Dermis microvascular lymphatic vessel endothelial cell (primary cell): ENCODE results near the gene KIF11. TPM values are rescaled to one million over a fixed set of nuclear protein-coding genes. Genes with fewer than 3 reads are reported as not detected.

Experiments used
- DNase-seq, 2 donors: peaks; one replicate each; pipeline versions ENCODE4 v3.0.0 to v3.0.0-alpha.2; 2010; ENCODE audit warnings: low read depth in 2 of 2
- total RNA-seq: library from RNA; depleted of rRNA; stranded (reverse); fragments of >200 nt; gene quantifications from 2 replicates; pipeline ENCODE4 v1.2.1, GENCODE V29; 2014

Gene KIF11
- total RNA-seq, 1 donor from 2014 or later: 18.5 TPM

DNA sequence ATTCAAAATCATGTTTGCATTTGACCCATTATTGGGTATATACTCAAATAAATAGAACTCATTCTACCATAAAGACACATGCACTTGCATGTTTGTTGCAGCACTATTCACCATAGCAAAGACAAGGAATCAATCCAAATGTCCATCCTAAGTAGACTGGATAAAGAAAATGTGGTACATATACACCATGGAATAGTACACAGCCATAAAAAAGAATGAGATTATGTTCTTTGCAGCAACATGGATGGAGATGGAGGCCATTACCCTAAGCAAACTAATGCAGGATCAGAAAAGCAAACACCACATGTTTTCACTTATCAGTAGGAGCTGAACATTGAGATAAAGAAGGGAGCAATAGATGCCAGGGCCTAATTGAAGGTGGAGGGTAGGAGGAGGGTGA is 84.8 kb downstream of the KIF11 start:
- no peak for DNase-seq

DNA sequence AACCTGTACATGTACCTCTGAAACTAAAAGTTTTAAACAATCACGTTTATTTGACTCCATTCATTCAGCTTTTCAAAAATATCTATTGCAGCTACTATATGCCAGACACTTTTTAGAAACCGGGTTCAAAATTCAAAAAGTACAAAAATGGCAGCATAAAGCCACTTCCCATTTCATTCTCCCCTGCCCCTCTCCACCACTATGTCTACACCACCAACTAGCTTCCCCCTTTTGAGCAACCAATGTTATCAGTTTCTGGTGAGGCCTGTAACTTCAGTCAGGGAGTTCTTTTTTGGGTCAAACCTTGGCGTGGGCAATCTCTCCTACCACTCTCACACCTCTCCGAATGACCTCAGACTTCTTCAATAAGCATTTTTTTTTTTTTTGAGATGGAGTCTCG is 85.3 kb downstream of the KIF11 start:
- DNase-seq: no peak

DNA sequence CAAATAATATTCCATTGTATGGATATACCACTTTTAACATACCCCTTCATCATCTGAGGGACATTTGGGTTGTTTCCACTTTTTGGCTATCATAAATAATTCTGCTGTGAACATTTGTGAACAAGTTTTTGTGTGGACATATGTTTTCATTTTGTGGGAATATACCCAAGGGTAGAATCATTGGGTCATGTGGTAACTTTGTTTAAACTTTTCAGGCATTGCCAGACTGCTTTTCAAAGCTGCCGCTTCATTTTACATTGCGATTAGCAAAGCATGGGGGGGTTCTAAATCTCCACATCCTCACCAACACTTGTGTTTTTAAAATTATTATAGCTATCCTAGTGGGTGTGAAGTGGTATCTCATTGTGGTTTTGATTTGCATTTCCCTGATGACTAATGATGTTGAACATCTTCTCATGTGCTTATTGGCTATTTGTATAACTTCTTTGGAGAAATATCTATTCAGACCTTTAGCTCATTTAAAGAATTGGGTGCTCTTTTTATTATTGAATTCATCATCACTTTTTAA is 88.4 kb downstream of the KIF11 start:
- DNase-seq: no peak

DNA sequence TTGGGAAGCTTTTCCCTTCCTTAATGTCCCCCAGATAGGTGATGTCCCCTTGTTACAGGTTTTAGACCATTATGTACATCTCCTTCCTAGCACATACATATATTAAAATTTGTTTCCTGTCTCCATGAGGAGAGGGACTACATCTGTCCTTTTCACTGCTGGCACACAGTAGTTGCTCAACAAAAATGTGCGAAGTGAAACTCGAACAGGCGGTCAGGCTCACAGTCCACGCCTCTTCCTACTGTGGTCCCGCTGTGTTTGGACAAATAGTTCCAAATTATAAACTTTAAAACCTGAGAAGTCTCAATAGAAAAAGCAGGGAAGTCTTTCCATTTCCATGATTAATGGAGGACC is 95.6 kb downstream of the KIF11 start:
- DNase-seq: no peak

DNA sequence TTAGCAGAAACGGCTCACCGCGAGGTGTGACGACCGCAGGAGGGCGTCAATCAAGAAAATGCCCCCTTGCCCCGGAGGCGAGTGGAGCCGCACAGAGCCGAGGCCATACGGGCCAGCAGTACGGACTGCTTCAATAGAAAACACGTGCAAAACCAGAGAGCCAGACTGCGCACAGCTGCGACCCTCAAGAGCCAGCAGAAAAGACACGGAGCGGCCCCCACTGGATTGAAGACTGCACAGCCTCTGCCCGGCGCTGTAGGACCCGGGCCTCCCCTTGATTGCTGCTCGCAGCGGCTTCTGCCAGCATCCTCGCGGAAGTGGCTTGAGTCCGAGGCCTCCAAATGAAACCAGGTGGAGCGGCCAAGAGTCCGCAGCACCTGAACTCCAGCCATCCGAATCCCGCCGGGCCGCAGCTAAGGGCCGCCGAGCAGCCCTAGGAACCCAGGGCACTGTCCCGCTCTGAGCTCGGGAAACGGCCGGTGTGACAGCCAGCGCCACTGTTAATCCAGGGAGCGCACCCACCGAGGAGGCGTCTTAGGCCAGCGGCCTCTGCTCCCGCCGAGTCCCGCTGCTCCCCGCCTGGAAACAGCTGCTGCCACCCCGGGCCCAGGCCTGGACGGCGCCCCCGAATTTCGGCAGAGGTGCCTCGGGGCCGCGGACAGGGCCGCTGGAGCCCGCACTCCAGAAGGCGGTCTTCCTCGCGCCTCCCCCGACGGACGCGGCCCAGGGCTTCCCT is 96.2 kb downstream of the KIF11 start:
- DNase-seq: peak in 1 of 2 donors; percentile 58

DNA sequence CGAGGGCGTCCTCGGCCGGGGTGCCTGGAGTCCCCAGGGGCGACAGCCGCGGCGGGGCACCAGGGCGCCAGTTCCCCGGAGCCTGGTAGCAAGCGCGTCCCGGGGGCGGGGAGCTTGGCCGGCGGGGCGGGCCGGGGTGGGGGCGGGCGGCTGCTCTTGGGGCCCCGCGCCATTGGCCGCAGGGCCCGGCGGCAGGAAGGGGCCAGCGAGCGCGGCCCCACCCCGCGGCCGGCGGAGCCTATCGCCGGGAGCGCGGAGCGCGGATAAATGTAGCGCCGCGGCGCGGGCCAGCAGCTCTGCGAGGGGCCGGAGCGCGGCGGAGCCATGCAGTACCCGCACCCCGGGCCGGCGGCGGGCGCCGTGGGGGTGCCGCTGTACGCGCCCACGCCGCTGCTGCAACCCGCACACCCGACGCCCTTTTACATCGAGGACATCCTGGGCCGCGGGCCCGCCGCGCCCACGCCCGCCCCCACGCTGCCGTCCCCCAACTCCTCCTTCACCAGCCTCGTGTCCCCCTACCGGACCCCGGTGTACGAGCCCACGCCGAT is 96.8 kb downstream of the KIF11 start, which contains the start of gene HHEX:
HHEX (plus strand) TSS at position 293 of the 548 bp plus-strand sequence; CDS start at position 325, 32 bp downstream.
- peak; percentile 63 to 89 for DNase-seq

DNA sequence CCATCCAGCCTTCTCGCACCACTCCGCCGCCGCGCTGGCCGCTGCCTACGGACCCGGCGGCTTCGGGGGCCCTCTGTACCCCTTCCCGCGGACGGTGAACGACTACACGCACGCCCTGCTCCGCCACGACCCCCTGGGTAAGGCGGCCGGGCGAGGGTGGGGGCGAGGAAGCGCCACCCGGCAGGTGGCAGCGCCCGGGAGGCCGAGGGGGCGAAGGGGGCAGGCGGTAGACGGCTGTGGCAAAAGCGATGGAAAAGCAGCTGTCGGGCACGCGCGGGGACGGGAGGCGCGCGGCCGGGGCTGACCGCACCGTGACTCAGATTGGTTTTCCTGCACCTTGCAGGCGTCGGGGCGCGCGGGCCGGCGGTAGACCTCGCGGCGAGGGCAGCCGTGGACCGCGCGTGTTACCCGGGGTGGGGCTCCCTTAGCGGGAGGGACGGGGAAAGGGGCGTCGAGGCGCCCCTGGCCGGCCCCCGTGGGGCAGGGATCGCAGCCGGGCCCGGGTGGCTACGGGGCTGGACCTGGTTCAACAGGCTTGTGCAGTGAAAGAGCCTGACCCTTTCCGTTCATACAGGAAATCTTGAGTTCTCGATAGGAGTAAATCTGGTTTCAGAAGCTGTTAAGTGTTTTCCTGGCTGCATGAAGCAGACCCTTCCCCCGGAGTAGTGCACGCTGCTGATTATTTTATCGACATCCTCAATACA is 97.4 kb downstream of the KIF11 start:
- peak; percentile 99 for DNase-seq

DNA sequence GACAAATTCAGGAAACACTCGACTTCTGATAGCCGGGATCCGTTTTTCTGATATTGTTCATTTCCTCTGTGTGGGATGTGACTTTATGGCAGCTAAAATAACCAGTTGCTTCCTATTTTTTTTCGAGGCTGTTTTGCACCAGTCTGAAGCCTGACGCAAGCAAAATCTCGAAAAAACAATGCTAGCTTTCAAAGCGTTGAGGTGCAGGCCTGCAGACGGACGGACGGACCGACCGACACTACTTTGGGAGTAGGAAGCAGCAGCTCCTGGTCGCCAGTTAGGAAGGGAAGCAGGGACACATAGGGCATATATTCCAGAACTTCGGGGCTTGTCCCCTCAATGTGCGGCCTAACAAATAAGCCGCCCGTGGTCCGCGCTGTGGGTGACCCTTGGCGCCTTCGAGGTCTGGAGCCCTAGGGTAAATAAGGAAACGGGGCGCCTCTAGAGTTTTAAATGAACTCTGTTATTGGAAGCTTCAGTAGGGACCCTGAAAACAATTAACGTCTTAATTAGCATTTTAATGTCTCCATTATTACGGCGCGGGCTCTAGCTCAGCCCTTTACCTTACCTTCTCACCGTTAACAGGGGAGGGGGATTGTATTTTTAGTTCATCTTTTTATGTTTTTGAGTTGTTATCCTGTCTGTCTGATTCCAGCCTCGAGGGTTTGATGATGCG is 98.1 kb downstream of the KIF11 start:
- no peak for DNase-seq

DNA sequence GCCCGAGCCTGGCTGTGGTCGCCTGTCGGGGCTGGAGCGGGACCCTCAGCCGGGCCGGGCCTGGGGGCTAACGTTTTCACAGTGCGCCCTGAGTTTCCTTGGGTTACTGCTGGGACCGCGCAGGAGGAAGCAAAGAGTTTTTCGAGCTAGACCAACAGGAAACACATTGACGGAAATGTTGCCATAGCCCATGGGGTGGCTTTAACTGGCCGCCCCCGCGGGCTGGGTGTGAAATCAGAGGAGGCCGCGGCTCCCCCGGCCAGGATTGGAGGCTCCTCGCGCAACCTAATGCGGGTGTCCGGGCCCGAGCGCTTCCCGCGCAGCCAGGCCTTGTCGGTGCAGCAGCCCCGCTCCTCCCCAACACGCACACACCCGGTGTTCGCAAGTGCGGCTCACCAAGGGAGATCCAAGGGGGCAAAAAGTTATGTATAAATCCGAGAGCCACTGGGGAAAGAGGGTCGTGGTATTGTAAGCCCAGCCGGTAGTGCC is 98.7 kb downstream of the KIF11 start:
- DNase-seq: peak; percentile 73 to 91

DNA sequence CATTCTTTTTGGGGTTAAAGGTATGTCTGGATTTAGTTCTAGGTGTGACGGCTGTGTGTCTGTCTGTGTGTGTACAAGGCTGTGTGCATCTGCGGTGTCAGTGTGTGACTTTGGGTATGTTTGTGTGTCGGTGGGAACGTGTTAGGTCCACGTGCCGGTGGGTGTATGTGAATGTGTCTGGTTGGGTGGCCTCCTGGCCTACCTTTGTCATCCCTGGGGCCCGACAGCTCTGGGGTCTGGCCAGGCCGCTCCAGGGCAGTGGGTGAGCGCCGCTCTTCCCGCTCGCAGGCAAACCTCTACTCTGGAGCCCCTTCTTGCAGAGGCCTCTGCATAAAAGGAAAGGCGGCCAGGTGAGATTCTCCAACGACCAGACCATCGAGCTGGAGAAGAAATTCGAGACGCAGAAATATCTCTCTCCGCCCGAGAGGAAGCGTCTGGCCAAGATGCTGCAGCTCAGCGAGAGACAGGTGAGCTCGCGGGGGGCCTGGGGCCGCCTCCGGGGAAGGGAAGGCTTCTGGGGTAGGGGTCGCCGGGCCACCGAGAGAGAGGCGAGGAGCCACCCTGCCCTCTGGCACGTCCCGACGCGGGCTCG is 99.2 kb downstream of the KIF11 start:
- DNase-seq: peak in 1 of 2 donors; percentile 25

DNA sequence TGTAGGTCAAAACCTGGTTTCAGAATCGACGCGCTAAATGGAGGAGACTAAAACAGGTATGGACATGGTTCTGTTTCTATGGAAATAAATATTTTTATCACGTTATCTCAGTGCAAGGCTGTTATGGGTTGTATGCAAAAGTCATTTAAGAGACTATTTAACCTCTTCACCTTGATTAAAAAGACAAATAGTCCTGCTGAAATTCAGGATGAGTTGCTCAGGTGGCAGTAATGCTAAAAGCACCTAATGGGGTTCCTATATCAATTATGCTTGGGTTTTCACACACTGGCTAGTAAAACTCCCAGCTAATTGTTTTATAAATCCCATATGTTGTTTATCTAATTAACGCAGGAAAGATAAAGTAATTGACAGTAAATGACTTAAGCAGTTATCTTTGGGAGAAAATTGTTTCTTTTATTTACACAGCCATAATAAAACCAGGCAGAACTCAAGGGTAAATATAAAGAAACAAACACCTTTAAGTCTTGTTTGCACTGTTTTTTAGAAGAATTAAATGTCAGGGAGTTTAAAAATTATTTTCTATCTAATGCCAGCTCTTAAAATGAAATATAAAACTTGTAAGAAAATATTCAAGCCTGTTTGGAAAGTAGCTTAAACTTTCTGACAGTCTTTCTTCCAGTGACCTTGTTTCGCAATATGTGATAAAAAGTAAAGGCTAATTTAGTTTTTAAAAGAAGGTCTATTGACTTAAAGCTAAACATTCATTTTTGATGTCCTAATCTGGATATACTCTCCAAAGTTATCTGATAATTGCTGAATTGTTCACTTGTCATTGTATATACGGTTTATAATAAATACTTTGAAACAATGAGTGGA is 100.0 kb downstream of the KIF11 start:
- no peak for DNase-seq

DNA sequence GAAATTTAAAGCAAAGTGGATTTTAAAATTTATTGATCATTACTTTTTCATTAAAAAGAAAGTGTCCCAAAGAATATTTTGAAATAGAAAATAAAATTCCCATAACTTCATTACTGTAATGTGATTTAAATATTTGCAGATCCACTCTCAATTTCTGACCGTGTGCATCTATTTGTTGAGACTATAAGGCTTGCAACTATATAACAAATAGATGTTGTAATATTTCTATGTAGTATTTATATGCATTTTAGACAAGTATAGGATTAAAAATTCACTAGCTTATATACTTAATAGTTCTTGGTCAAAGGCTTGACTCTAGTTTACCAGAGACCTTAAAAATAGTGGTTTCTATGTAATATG is 100.6 kb downstream of the KIF11 start:
- DNase-seq: no peak

DNA sequence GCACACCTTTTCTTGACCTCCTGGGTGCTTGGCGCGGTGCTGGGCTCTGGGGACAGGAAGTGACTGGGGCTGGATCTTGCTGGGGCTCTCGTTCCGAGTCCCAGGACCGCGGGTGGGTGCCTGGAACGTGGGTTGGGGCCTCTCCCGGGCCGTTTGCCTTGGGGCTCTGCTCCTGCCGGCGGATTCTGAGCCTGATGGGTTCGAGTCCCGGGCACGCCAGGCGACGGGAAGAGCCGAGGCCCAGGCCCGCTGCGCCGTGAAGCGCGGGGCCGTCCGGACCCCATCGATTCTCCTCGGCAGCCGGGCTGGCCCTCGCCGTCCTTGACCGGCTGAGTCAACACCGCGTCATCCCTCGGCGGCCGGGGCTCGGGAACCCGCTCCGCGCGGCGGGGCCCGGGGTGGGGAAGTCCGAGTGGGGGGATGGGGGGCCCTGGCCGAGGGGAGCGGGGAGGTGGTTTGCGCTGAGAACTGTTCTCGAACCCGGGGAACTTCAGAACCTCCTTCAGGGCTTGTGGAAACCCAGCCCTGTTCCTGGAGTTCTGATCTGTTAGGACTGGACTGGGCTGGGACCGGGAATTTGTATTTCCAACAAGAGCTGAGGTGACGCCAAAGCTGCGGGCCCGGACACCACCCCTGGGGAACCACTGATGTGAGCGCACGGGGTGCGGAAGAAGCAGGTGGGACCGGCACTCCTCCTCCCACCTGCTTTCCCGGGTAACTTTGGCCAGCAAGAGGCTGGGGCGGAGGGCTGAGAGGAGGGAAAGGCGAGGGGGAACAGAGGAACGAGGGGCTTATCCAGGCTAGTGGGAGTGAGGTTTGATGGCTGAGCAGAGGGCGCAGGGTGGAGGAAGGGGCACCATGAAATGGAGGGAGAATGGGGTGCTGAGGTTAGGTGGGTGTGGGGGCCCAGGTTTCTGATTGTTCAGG is 103.0 kb downstream of the KIF11 start:
- no peak for DNase-seq

DNA sequence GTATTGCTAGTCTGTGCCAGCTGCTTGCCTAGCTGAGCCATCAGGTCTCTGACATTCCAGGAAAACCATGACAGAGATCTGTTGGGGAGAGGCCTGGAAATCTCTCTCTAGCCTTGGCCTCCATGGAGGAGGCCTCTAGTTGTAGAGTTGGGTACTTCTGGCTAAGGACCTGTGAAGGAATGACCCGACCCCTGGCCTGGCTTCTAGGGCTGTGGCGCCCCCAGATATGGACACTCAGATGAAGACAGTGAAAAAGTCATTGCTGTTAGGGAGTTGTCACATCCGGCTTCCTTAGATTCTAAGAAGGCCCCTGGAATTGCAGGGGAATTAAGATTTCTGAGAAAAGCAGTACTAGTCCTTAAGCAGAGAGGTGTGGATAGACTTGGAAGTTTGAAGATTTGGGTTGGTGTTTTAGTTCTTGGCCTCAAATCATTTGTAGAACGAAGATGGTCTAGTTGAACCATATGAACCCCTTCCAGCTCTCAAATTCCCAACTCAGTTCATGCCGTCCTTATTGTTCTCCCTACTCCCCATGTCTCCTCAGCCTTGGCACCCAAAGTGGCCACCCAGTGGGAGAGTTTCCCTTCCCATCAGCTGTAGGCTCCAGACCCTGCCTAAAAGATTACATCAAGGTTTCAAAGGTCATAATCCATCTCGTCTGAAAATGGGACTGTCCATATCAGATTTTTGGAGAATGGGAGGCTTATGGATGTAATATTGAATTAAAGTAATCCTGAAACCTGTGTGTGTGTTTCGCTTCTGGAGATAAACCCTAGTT is 103.9 kb downstream of the KIF11 start:
- no peak for DNase-seq

DNA sequence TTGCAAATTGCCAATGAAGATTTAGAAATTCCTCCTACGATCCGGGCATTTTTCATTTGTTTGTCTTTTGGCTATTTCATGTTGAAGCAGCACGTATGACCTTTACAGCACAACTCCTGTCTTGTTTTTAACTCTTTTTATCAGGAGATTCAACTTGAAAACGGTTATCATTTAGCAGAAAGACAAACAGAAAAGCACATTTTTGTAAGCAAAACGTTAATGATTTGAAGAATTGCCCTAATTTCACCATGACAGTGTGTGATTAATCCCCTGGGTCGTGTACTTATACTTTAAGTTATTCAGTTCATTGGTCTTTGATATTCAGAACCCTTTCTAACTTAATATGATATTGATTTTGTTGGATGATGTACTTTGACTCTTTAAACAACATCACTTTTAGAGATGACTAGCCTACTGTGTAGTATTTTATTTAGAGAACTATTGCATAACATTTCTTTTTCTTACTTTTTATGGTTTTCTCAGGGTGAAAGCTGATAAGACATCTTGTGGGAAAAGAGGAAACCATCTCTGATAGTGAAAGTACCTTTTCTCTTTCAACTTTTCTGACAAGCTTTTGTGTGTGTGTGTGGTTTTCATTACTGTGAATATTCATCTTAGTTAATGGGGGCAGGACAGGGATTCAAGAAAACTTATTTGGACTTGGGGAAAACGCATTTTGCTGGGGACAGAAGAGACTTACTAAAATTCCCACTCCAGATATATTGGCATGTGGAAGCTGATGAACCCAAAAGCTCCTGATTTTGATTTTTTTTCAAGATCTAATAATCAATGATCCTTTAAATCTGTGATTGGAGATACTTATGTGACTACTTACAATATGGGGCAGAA is 105.0 kb downstream of the KIF11 start:
- no peak for DNase-seq

DNA sequence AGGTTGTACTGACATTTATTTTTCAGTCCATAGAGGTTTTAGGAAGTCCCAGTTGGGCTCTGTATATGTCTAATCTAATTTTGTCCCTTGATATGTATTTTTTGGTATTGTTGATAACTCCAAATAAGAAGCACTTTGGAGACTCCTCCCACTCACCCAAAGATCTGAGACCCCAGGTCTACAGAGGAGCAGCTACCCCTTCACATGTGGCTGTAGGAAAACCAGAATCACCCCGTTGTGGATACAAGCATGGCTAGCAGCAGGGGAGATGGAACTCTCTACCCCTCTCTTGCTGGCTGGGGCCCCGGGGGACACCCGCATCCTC is 106.2 kb downstream of the KIF11 start:
- DNase-seq: no peak

DNA sequence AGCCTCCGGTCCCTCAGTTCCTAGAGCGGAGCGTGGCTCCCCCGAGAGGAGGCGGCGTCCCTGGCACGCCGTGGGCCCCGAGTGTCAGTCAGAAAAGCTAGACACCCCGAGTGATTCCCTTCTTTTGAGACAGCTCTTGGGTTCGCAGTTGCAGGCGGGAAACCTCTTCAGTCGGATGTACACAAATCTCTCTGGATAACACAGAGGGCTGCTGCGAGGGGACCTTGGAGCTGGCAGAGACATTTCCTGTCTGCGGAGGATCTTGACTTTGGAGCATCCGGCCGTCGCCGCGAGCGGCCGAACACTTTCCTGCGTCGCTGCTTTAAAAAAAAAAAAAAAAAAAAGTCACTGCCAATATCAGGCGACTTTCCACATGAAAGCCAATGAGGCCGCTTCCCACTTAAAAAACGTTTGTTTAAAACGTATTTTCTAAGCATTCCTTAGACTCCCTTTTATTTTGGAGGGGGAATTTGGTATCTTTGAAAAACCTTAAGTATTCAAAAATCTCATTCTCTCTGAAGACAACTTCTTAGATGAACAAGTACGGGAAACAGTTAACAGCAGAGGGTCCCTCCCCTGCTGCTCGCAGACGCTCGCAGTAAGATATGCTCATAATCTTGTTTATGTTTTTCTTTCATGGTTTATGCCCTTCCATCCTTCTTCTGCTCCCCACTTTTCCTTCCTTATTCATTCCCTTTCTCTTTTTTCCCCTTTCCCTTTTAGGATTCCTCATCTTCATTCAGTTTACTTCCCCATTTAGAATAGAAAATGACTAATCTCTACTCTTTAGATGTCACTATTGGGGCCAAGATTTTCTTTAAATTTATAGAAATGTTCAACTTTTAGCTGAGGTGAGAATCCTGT is 106.8 kb downstream of the KIF11 start:
- DNase-seq: peak in 1 of 2 donors; percentile 51
